Bronchial epithelial cell (primary cell): ENCODE data around the gene C6orf141. TPM values are rescaled to one million over a fixed set of nuclear protein-coding genes. Genes with fewer than 3 reads are reported as not detected.

Experiments used
- DNase-seq: peaks from one replicate; pipeline ENCODE4 v3.0.0-alpha.2; 2010; ENCODE audit warnings: low read depth
- FAIRE-seq: peaks from 2 replicates; lab custom pipeline; 2011; peaks lifted over from hg19 to GRCh38; lab: Jason Lieb, UNC
- H3K27me3 ChIP-seq: 2 replicates; pipeline ENCODE4 v1.5.1; 2011; ENCODE audit warnings: low read length; ENCODE audit not compliant: control insufficient read depth, insufficient read depth
- H3K36me3 ChIP-seq: 2 replicates; pipeline ENCODE4 v1.5.1; 2011; ENCODE audit warnings: low read length; ENCODE audit not compliant: control insufficient read depth, insufficient read depth
- H3K4me3 ChIP-seq: 2 replicates; pipeline ENCODE4 v1.5.1; 2011; ENCODE audit warnings: mild to moderate bottlenecking, low read depth, low read length, control low read depth
- total RNA-seq: library from RNA; depleted of rRNA; stranded (reverse); fragments of >200 nt; gene quantifications from 2 replicates; pipeline ENCODE4 v1.2.1, GENCODE V29; 2014
- TF ChIP-seq, protein P1 (sequence below): IDR thresholded peaks from 2 replicates; pipeline ENCODE4 v1.5.1; 2011; ENCODE audit warnings: mild to moderate bottlenecking, moderate library complexity, low read length, control low read depth, inconsistent platforms; ENCODE audit not compliant: insufficient read depth, severe bottlenecking

The C6orf141 gene
- total RNA-seq, 1 donor from 2014 or later, result 10.8 TPM

DNA sequence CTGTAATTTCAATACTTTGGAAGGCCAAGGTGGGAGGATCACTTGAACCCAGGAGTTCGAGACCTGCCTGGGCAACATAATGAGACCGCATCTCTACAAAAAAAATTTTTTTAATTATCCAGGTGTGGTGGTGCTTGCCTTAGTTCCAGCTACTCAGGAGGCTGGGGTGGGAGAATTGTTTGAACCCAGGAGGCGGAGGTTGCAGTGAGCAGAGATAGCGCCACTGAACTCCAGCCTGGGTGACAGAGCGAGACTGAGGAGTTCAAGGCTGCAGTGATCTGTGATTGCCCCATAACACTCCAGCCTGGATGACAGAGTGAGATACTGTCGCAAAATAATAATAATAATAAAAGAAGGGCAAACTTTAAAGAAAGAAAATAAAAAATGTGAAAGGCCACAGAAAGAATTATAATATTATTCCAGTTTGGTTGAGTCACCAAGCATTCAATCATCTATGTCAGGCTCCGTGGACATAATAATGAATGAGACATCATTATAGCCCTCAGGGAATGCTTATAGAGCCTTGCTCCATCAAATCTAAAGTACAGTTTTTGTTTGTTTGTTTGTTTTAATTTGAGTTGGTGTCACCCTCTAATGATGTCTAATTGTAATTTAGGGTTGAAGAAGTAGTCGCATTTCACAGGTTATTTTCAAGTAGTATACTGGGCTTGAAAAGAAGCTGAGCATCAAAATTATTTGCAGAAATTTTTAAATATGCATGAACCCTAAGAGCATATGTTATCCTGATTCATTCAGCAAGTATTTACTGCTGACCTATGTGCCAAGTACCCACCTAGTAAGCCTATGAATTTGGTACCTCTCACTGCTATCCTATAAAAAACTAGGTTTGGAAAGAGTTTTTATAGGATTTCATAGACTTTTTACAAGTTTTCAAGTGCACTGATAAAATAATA is 35.6 kb upstream of the C6orf141 start:
- DNase-seq, result no peak
- no peaks in the 10 kb centered on the region for H3K27me3 ChIP-seq
- no peak for FAIRE-seq
- TF ChIP-seq, protein P1, sequence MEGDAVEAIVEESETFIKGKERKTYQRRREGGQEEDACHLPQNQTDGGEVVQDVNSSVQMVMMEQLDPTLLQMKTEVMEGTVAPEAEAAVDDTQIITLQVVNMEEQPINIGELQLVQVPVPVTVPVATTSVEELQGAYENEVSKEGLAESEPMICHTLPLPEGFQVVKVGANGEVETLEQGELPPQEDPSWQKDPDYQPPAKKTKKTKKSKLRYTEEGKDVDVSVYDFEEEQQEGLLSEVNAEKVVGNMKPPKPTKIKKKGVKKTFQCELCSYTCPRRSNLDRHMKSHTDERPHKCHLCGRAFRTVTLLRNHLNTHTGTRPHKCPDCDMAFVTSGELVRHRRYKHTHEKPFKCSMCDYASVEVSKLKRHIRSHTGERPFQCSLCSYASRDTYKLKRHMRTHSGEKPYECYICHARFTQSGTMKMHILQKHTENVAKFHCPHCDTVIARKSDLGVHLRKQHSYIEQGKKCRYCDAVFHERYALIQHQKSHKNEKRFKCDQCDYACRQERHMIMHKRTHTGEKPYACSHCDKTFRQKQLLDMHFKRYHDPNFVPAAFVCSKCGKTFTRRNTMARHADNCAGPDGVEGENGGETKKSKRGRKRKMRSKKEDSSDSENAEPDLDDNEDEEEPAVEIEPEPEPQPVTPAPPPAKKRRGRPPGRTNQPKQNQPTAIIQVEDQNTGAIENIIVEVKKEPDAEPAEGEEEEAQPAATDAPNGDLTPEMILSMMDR, result no peak
- H3K4me3 ChIP-seq, result no peak overlapping the region
- no peaks in the 10 kb centered on the region for H3K36me3 ChIP-seq

DNA sequence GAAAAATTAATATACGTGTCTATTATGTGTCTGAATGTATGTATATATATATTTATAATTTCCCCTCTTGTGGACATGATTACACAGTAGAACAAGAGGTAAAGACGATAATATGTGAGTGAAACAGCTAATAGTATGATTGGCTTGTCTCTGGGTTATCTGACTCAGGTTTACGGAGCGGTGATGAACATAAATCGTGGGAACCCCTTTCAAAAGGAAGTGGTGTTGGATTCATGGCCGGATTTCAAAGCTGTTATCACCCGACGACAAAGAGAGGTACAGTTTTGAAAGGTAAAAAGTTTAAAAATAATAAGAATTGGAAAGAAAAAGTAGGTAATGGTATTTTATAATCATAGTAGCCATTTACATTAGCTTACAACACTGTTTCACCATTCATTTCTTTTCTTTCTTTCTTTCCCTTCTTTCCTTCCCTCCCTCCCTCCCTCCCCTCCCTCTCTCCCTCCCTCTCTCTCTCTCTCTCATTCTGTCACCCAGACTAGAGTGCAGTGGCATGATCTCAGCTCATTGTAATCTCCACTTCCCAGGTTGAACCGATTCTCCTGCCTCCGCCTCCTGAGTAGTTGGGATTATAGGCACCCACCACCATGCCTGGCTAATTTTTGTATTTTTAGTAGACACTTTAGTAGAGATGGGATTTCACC is 34.9 kb upstream of the C6orf141 start:
- DNase-seq (no peak), FAIRE-seq (no peak)
- H3K4me3 ChIP-seq, result no peak overlapping the region
- TF ChIP-seq, protein P1, result no peak
- H3K27me3 ChIP-seq, result no peaks in the 10 kb centered on the region
- no peaks in the 10 kb centered on the region for H3K36me3 ChIP-seq

DNA sequence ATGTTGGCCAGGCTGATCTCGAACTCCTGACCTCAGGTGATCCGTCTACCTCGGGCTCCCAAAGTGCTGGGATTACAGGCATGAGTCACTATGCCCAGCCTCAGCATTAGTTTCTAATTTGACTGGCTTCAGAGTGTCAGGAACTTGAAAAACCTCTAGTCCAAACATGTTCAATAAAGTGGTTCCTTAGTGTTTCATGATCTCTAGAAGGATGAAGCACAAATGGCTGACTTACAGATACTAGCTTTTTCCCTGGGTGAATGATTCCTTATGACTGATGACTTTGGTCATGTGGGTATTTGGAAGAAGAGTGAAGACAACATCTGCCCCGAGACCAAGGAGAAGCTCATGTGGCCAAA is 34.3 kb upstream of the C6orf141 start:
- no peaks in the 10 kb centered on the region for H3K27me3 ChIP-seq
- H3K36me3 ChIP-seq, result no peaks in the 10 kb centered on the region
- peak; percentile 54 for DNase-seq
- no peak for FAIRE-seq
- TF ChIP-seq, protein P1, result no peak
- no peak overlapping the region for H3K4me3 ChIP-seq

DNA sequence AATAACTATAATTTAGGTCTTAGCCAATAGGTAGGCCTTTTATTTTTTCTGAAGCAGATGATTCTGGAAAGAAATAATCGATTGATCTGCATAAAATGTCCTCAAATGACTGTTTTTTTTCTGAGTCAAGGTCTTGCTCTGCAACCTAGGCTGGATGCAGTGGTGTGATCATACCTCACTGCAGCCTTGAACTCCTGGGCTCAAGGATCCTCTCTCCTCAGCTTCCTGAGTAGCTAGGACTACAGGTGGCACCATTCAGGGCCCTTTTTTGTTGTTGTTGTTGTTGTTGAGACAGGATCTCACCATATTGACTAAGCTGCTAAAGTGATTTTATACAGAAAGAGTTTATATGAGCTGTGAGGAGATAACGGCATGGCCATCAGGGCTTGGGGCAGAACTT is 32.5 kb upstream of the C6orf141 start:
- Histone ChIP-seq H3K4me3 (no peak overlapping the region), H3K36me3 (no peaks in the 10 kb centered on the region), H3K27me3 (no peaks in the 10 kb centered on the region)
- FAIRE-seq (no peak), DNase-seq (no peak)
- TF ChIP-seq, protein P1, result no peak

DNA sequence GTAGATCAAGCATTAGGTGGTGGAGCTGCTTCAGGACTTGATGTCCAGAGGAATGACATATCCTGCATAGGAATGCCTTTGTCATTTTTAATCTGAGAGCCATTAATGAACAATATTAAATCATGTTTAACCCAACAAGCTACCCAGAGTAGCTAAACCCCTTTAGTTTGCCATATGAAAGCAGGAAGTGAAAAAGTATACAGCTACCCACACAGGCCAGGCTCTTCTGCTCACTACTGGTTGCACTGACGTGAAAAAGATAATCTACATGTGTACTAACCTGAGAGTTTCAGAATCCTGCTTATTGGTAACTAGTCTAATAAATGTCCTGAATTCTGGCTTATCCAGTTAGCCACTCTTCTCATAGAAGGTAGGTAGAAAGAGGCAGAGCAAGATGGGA is 30.8 kb upstream of the C6orf141 start:
- no peaks in the 10 kb centered on the region for H3K36me3 ChIP-seq
- FAIRE-seq (no peak), DNase-seq (no peak)
- no peaks in the 10 kb centered on the region for H3K27me3 ChIP-seq
- TF ChIP-seq, protein P1, result no peak
- no peak overlapping the region for H3K4me3 ChIP-seq
